ENCODE data around the gene P2RY12.

P2RY12 gene

GRCh38 chr3:151382671-151383070 is 1.9 kb downstream of the P2RY12 start:
- TF ChIP-seq, protein P1, sequence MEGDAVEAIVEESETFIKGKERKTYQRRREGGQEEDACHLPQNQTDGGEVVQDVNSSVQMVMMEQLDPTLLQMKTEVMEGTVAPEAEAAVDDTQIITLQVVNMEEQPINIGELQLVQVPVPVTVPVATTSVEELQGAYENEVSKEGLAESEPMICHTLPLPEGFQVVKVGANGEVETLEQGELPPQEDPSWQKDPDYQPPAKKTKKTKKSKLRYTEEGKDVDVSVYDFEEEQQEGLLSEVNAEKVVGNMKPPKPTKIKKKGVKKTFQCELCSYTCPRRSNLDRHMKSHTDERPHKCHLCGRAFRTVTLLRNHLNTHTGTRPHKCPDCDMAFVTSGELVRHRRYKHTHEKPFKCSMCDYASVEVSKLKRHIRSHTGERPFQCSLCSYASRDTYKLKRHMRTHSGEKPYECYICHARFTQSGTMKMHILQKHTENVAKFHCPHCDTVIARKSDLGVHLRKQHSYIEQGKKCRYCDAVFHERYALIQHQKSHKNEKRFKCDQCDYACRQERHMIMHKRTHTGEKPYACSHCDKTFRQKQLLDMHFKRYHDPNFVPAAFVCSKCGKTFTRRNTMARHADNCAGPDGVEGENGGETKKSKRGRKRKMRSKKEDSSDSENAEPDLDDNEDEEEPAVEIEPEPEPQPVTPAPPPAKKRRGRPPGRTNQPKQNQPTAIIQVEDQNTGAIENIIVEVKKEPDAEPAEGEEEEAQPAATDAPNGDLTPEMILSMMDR (IDR thresholded peaks at IDR 0.05) = no peak
- H3K4me1 ChIP-seq = no peaks in the 10 kb centered on the region
- no peak overlapping the region for H3K27ac ChIP-seq
- DNase-seq = no peak
- intact Hi-C loops (cut with DNase I; ENCODE audit: low total_unique reads) = no loop called here
- no peaks in the 10 kb centered on the region for H3K9me3 ChIP-seq
- H3K36me3 ChIP-seq = no peaks in the 10 kb centered on the region
- no peak overlapping the region for H3K4me3 ChIP-seq
- no peaks in the 10 kb centered on the region for H3K27me3 ChIP-seq

- Histone ChIP-seq H3K4me3 (no peak overlapping the region), H3K27ac (no peak overlapping the region), H3K36me3 (no peaks in the 10 kb centered on the region), H3K4me1 (no peaks in the 10 kb centered on the region), H3K9me3 (no peaks in the 10 kb centered on the region), H3K27me3 (no peaks in the 10 kb centered on the region)
- intact Hi-C loops (cut with DNase I; ENCODE audit: low total_unique reads) = no loop called here
- TF ChIP-seq, protein P1 (IDR thresholded peaks at IDR 0.05) = peak in 1 of 2 experiments; percentile 11
- peak in 1 of 2 donors; percentile 22 for DNase-seq
Observed at GRCh38 chr3:151379083-151379734, 5.3 kb downstream of the P2RY12 start.

DNA sequence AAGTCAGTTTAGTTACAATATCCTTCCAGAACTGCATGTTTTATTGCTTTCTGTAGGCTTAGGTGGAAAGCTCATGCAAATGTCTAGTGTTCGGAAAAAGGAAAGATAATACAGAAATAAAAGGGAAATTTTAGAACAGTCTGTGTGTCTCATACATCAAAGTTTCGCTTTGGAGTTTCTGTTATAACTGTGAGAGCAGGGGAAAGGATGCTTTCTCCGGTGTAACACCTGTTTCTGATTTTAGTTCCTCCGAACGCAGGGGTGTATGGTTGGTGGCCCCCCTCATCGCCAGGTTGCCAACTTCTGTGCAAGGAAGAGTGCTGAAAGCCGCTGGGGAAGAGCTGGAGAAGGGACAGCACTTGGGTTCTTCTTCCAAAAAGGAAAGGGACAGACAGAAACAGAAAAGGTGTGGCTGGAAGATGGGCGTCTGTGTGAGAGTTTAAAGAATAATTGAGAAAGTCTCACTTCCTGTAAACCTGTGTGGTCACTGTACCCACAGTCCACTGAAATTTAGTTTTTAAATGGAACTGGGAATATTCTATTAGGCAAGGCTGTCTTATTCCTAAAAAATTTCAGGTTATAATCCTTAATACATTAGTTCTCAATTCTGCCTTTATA is 6.7 kb downstream of the P2RY12 start:
- intact Hi-C loops (cut with DNase I; ENCODE audit: low total_unique reads) = no loop called here
- H3K9me3 ChIP-seq = no peaks in the 10 kb centered on the region

GRCh38 chr3:151372063-151372820 is 12.3 kb downstream of the P2RY12 start:
- H3K27me3 ChIP-seq = no peaks in the 10 kb centered on the region
- DNase-seq = no peak
- TF ChIP-seq, protein P1 (IDR thresholded peaks at IDR 0.05) = no peak
- intact Hi-C loops (cut with DNase I; ENCODE audit: low total_unique reads) = no loop called here
- no peak overlapping the region for H3K4me3 ChIP-seq
- no peak overlapping the region for H3K27ac ChIP-seq
- H3K4me1 ChIP-seq = peaks cover 0 to 13% (median 0%) of the 10 kb centered on the region in 4 donors
- no peaks in the 10 kb centered on the region for H3K36me3 ChIP-seq
- H3K9me3 ChIP-seq = no peaks in the 10 kb centered on the region

More for the DNA sequence above, 6.7 kb downstream of the P2RY12 start:
- TF ChIP-seq, protein P1 (IDR thresholded peaks at IDR 0.05) = no peak
- no peaks in the 10 kb centered on the region for H3K4me1 ChIP-seq
- H3K4me3 ChIP-seq = no peak overlapping the region
- H3K27ac ChIP-seq = no peak overlapping the region
- H3K27me3 ChIP-seq = no peaks in the 10 kb centered on the region
- H3K36me3 ChIP-seq = no peaks in the 10 kb centered on the region
- no peak for DNase-seq

DNA sequence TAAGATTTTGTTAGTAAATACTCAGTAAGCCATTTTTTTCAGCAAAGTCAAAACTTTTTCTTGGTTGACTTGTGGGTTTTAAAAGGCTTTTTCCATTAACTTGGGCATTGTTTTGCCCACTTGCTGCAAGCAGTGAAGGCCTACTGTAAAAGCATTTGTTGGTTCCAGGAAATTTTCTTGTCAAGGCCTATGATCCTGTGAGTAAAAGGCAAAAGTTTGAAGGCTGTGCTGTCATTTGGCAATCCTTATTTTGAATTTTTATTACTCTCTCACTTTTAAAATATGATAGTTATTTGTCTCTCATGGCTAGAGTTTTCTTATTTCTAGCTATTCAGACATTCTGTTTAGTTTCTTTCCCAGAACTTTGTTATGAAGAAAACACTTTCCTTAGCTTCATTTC is 13.0 kb downstream of the P2RY12 start:
- intact Hi-C loops (cut with DNase I; ENCODE audit: low total_unique reads) = no loop called here

More for the DNA sequence above, 13.0 kb downstream of the P2RY12 start:
- H3K27me3 ChIP-seq = no peaks in the 10 kb centered on the region
- no peaks in the 10 kb centered on the region for H3K36me3 ChIP-seq
- H3K9me3 ChIP-seq = no peaks in the 10 kb centered on the region
- peaks cover 0 to 13% (median 0%) of the 10 kb centered on the region in 4 donors for H3K4me1 ChIP-seq
- DNase-seq = no peak
- TF ChIP-seq, protein P1 (IDR thresholded peaks at IDR 0.05) = no peak
- no peak overlapping the region for H3K4me3 ChIP-seq
- no peak overlapping the region for H3K27ac ChIP-seq

All from tibial artery (tissue), 4 donors.